Umbilical cord (tissue), 2 donors: ENCODE measurements around the gene PEAK1. TPM values are rescaled to one million over a fixed set of nuclear protein-coding genes. Genes with fewer than 3 reads are reported as not detected.
"Not testable (repeated sequence)": the region's sequence is repeated elsewhere in the genome, so short reads cannot be mapped to it uniquely, and the experiment has no call there.

Experiments
- DNase-seq: peaks from one replicate; pipeline ENCODE4 v3.0.0-alpha.2; 2015; ENCODE audit warnings: low spot score
- total RNA-seq: library from RNA; depleted of rRNA; stranded (reverse); fragments of >200 nt; gene quantifications from one replicate; pipeline ENCODE4 v1.2.3, GENCODE V29; 2014; ENCODE audit warnings: low replicate concordance; ENCODE audit not compliant: insufficient read depth

Gene PEAK1
- total RNA-seq, 1 donor from 2014 or later: 129 TPM

GRCh38 chr15:77239882-77240608, 179.9 kb downstream of the PEAK1 start:
- no peak for DNase-seq

GRCh38 chr15:77235566-77235965, 184.3 kb downstream of the PEAK1 start:
- no peak for DNase-seq

GRCh38 chr15:77228828-77229227, 191.1 kb downstream of the PEAK1 start:
- DNase-seq: no peak

GRCh38 chr15:77226652-77227051, 193.3 kb downstream of the PEAK1 start:
- no peak for DNase-seq

- DNase-seq: no peak
Observed at GRCh38 chr15:77225646-77226045, 194.3 kb downstream of the PEAK1 start.

DNA sequence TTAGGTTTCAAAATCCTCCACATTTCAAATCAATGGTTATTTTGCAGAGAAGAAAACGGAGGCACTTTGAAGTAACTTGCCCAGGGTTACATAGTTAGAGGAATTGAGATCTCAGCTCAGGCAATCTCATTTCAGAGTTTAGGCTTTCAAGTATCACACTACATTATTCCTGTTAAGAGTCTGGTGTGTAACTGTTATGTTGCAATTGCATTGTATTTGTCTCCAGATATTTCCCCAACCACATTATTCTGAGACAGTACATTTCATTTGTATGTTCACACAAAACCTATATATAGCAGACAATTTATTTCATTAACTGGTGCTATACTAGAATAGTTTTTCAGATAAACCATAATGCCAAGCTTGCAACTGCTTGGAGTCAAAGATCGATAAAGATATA, 194.8 kb downstream of the PEAK1 start:
- DNase-seq: no peak

DNA sequence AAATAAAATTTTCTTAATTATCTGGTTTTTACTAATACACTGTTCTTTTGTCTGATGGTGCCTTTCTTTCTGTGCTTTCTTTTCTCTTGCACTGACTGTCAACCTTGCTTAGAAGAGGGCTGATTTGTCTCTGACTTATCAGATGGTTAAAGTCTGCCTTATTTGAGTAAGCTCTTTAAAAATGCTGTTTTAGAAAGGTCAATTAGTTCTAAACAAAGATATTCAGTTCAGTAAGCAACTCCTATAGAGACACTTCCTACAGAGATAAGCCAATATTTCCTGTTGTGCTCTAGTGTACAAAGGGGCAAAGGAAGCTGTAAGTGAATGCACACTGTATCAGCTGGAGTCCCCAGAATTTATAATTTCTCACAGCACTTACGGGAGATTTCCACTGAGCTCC, 195.6 kb downstream of the PEAK1 start:
- DNase-seq: no peak

DNA sequence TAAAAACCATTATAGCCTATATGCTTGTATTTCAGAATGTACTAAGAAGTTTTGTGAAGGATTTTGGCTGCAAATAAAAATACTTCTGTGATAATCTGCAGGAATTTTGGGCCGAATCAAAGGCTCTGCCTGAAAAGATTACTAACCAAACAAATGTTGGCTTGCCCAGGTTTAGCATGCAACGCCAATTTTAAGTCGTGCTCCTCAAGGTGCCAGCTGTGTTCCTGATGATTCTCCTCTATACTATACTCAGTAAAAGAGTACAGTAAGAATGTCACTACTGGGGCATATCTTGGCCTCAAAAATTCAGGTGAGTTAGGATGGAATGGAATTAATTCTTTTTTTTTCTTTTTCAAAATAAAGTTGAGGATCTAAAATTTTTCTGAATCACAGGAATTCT, 198.2 kb downstream of the PEAK1 start:
- no peak for DNase-seq

GRCh38 chr15:77221174-77221573, 198.7 kb downstream of the PEAK1 start:
- DNase-seq: no peak

DNA sequence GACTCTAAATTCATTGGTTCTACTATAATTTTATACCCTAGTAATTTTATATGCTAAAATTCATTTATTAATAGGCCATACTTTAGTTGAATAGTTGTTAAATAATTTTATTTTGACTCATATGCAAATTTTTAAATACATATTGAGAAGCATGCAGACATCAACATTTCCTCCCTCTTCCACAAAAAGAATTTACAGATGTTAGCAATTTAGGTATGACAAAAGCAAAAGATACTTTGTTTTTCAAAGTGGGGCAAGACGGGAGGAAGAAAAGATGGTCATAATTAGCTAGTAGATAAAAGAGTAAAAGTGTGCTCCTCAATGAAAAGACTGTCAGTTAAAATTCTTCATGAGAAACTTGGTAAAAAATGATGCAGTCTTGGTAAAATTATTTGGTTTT, 200.1 kb downstream of the PEAK1 start:
- no peak for DNase-seq

DNA sequence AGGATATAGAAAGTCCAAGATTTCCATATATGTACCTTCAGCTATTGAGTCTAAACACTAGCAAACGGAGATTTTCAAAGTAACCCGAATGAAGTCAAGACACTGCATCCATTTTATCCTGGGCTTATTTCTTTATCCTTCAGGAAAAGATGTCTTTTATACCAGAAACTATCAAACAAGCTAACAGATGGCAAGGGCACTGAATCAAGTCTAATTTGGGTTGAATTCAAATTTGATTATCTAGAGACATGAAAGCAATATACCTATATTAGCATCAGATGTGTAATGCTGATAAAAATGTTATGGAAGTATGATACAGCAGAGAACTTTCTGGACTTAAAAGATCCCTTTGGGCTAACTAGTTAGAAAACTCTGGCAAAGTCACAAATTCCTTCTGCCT, 210.7 kb downstream of the PEAK1 start:
- DNase-seq: no peak

- no peak for DNase-seq
Observed at GRCh38 chr15:77208241-77208640, 211.7 kb downstream of the PEAK1 start.

DNA sequence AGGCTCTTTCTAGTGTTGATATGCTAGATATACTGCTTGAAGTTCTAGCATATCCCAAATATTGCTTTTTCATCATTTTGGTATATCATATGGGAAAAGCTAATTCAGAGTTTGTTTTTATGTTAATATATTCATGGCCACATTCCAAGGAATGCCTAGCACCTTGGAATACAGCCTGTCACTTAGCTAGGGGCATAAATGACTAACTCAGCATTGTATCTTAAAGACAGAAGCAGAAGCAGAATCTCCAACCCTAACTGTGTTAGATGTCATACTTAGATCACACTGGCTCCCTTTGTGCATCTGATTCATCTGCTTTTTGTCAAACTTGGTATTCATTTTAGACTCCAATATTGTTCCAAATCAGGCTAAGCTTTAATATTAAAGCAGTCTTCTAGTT, 218.2 kb downstream of the PEAK1 start:
- DNase-seq: no peak

GRCh38 chr15:77196381-77196780, 223.5 kb downstream of the PEAK1 start:
- DNase-seq: no peak

DNA sequence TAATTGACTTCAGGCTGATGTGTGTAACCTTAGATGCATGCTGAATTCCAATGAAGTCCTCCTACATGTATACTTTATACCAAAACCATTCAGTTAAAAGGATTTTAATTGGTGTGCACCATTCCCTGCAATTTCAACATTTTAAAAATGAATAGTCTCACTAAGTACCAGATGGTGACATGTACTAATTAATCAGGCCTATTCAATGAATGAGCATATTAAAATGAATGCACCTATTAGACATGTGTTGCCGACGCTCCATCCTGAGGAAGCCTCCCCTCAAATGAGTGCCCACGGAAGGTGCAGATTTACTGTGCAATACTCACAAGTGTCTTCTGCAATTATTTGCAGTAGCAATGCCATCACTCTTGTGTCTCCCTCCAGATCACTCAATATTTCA, 224.3 kb downstream of the PEAK1 start:
- DNase-seq: no peak

DNA sequence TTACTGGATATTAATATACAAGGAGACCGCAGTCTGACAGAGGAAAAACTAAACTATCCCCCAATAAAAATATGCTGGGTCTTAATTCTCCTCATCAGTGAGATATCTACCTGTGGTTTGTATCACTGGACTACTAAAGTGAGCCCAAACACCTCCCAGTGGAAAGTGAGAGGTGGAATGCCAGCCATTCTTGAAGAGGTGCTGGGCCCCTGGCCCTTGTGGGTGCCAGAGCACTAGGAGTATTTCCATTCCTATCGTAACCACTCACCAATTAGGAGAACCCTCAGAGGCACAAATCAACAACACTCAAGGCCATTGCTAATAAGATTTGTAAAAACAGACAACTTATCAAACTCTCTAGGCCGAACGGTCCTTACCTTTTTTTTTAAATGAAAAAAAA, 227.5 kb downstream of the PEAK1 start:
- DNase-seq: no peak

GRCh38 chr15:77191230-77191834, 228.6 kb downstream of the PEAK1 start:
- DNase-seq: no peak

DNA sequence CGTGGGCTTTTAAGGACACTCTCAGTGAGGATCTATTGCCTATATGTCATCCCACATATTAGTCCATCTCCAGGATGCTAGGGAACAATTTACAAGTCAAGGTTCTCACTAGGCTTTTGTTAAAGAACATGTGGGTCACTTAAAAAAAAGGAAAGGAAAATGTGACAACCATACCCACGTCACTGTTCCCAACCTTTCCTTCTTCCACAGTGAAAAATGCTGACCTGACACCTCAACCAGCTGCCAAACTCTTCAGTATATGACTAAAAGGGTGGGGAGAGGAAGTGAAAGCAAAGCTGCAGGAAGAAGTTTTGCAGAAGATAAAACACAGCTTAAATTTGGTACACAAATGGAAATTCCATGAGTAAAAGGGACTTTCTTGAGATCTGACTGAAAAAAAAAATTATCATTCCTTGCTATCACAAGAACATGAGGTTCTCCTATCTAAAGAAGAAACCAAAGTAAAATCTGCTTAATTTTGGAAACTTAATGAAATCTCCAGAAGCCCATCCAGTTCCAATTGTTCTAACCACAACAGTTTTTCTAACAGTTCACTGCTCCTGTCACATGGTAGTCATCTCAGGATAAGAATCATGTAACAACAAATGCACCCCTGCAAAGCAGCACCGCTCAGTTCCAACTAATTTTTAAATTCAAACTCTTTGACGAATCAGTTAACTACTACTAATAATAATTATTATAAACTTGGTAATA, 232.0 kb downstream of the PEAK1 start:
- peak; percentile 82 for DNase-seq

GRCh38 chr15:77186594-77187011, 233.3 kb downstream of the PEAK1 start:
- DNase-seq: no peak

DNA sequence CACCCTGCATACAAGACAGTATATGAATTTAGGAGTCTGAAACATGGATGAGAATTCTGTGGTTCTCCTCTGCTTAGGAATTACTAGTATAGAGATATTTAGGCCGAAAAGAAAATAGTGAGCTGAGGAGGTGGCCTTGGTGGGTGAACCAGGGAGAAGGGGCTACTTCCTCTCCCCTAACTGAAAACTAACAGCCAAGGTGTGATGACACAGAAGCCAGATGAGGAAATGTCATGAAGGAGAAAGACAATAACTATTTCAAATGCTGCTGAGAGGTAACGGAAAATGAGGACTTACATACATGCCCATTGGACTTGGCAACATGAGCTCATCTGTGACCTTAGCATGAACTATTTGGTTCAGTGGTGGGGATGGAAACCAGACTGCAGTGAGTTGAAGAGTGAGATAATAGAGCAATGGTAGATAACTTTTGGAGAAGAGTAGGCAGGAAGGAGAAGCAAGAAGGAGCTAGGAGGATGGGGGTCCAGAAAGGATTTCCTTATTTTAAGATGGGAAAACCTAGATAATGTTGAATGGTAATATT, 234.6 kb downstream of the PEAK1 start:
- DNase-seq: no peak

DNA sequence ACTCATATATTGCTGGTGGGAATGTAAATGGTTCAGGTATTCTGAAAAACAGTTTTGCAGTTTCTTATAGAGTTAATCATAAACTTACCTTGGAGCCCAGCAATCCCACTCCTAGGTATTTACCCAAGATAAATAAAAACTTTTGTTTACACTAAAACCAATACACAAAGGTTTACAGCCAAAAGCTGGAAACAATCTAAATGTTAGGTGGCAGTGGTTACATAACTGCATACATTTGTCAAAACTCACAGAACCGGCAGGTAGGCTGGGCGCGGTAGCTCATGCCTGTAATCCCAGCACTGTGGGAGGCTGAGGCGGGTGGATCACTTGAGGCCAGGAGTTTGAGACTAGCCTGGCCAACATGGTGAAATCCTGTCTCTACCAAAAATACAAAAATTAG, 235.6 kb downstream of the PEAK1 start:
- DNase-seq: not testable (repeated sequence)

- DNase-seq: no peak
Observed at GRCh38 chr15:77183066-77183465, 236.8 kb downstream of the PEAK1 start.
